ENCODE results near the gene STK32B.

DNA sequence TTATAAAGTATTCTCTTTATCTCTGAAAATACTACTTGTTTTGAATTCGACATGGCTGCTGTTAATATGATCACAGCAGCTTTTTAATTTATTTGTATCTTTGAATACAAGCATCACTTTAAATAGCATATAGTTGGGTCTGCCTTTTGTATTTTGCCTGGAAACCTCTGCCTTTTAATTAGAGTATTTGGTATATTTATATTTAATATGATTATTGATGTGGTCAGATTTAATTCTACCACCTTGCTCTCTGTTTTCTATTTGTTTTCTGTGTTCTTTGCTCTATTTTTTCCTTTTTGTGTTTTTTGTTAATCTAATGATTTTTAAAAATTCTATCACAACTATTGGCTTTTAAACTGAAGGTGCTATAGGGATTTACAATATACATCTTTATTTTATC, 21.7 kb downstream of the STK32B start:
- TF ChIP-seq KDM5A (IDR thresholded peaks at IDR 0.05; ENCODE audit: low read length) (no peak), TCF12 (IDR thresholded peaks at IDR 0.05; ENCODE audit: low read depth, low read length) (no peak), GABPA (IDR thresholded peaks at IDR 0.05; ENCODE audit: borderline replicate concordance, insufficient read depth, low read length) (no peak), E2F6 (IDR thresholded peaks at IDR 0.05) (no peak), CTCF (IDR thresholded peaks at IDR 0.05; ENCODE audit: control extremely low read depth in 1 of 3, insufficient read depth in 1 of 3, low read depth in 1 of 3, low read length in 3 of 3) (no peak), RNF2 (IDR thresholded peaks at IDR 0.05; ENCODE audit: borderline replicate concordance, low read depth, low read length, missing control alignments, poor library complexity, severe bottlenecking) (no peak)
- TF ChIP-seq, protein P1, sequence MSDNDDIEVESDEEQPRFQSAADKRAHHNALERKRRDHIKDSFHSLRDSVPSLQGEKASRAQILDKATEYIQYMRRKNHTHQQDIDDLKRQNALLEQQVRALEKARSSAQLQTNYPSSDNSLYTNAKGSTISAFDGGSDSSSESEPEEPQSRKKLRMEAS (IDR thresholded peaks at IDR 0.05) = no peak

Data from H1 (cell line).